ELF-1 (cell line): Measurements from ENCODE around the gene COX14.

Source experiments
- DNase-seq: peaks from one replicate; pipeline ENCODE4 v3.0.0-alpha.2; 2016; ENCODE audit warnings: low read depth, low spot score

COX14 gene

GRCh38 chr12:50084775-50085614 lies 27.0 kb upstream of the COX14 start, which contains the start of gene SMARCD1:
TSS of gene SMARCD1 (plus strand) at chr12:50085342. CDS start at chr12:50085370, 28 bp downstream.
- peak; percentile 96 for DNase-seq

- DNase-seq = no peak
Observed at GRCh38 chr12:50085615-50086072, 26.4 kb upstream of the COX14 start.

GRCh38 chr12:50086148-50086547 lies 25.9 kb upstream of the COX14 start:
- DNase-seq = no peak

- DNase-seq = no peak
Observed at GRCh38 chr12:50087151-50087550, 24.9 kb upstream of the COX14 start.

GRCh38 chr12:50087995-50088394 lies 24.0 kb upstream of the COX14 start:
- DNase-seq = no peak

- DNase-seq = no peak
Observed at GRCh38 chr12:50088577-50089335, 23.3 kb upstream of the COX14 start.

GRCh38 chr12:50089730-50090129 lies 22.3 kb upstream of the COX14 start:
- no peak for DNase-seq

- no peak for DNase-seq
Observed at GRCh38 chr12:50090391-50090790, 21.6 kb upstream of the COX14 start.

- DNase-seq = no peak
Observed at GRCh38 chr12:50097952-50098351, 14.1 kb upstream of the COX14 start.

GRCh38 chr12:50099302-50100008 lies 12.6 kb upstream of the COX14 start:
- DNase-seq = no peak

GRCh38 chr12:50100561-50100960 lies 11.5 kb upstream of the COX14 start:
- no peak for DNase-seq

GRCh38 chr12:50101663-50102062 lies 10.4 kb upstream of the COX14 start:
- peak; percentile 59 for DNase-seq

GRCh38 chr12:50102131-50102531 lies 9.9 kb upstream of the COX14 start:
- DNase-seq = no peak

- DNase-seq = peak; percentile 27
Observed at GRCh38 chr12:50102646-50103309, 9.3 kb upstream of the COX14 start.

GRCh38 chr12:50103351-50103750 lies 8.7 kb upstream of the COX14 start:
- no peak for DNase-seq

- DNase-seq = peak; percentile 60
Observed at GRCh38 chr12:50103767-50104321, 8.2 kb upstream of the COX14 start, which contains the start of gene GPD1. TSS of gene GPD1 (plus strand) at chr12:50104008. CDS start at chr12:50104051, 43 bp downstream.

- DNase-seq = no peak
Observed at GRCh38 chr12:50104417-50105366, 7.3 kb upstream of the COX14 start.

GRCh38 chr12:50105913-50106450 lies 6.1 kb upstream of the COX14 start:
- no peak for DNase-seq

GRCh38 chr12:50106907-50107306 lies 5.1 kb upstream of the COX14 start:
- DNase-seq = no peak
